ENCODE results near the gene PHF12. TPM values are rescaled to one million over a fixed set of nuclear protein-coding genes. Genes with fewer than 3 reads are reported as not detected.

Gene PHF12
- total RNA-seq, 1 donor from 2014 or later, result 56.1 TPM

- no peaks in the 10 kb centered on the region for H3K27me3 Mint-ChIP-seq (ENCODE audit: unreplicated experiment)
- H3K36me3 Mint-ChIP-seq (ENCODE audit: low read depth, unreplicated experiment), result peaks cover 13% of the 10 kb centered on the region
- peaks cover 20% of the 10 kb centered on the region for H3K4me1 Mint-ChIP-seq (ENCODE audit: unreplicated experiment)
- H3K9me3 Mint-ChIP-seq (ENCODE audit: unreplicated experiment), result no peaks in the 10 kb centered on the region
- no peak for TF ChIP-seq CTCF (IDR thresholded peaks at IDR 0.05; ENCODE audit: unreplicated experiment)
- no peak overlapping the region for H3K27ac Mint-ChIP-seq (ENCODE audit: unreplicated experiment)
- H3K4me3 Mint-ChIP-seq (ENCODE audit: unreplicated experiment), result peak overlapping the region; percentile 44
- no peak for DNase-seq (ENCODE audit: low spot score)
These were observed 87.4 kb downstream of the PHF12 start for GRCh38 chr17:28863953-28864352.

GRCh38 chr17:28862561-28862960 lies 88.8 kb downstream of the PHF12 start:
- H3K9me3 Mint-ChIP-seq (ENCODE audit: unreplicated experiment), result no peaks in the 10 kb centered on the region
- H3K27me3 Mint-ChIP-seq (ENCODE audit: unreplicated experiment), result no peaks in the 10 kb centered on the region
- H3K4me3 Mint-ChIP-seq (ENCODE audit: unreplicated experiment), result peak overlapping the region; percentile 44
- no peak for DNase-seq (ENCODE audit: low spot score)
- no peak for TF ChIP-seq CTCF (IDR thresholded peaks at IDR 0.05; ENCODE audit: unreplicated experiment)
- peaks cover 29% of the 10 kb centered on the region for H3K4me1 Mint-ChIP-seq (ENCODE audit: unreplicated experiment)
- no peak overlapping the region for H3K27ac Mint-ChIP-seq (ENCODE audit: unreplicated experiment)
- peaks cover 27% of the 10 kb centered on the region for H3K36me3 Mint-ChIP-seq (ENCODE audit: low read depth, unreplicated experiment)

- no peak for DNase-seq (ENCODE audit: low spot score)
These were observed 89.7 kb downstream of the PHF12 start for GRCh38 chr17:28861393-28862203.

GRCh38 chr17:28860363-28860808 lies 90.9 kb downstream of the PHF12 start:
- TF ChIP-seq CTCF (IDR thresholded peaks at IDR 0.05; ENCODE audit: unreplicated experiment), result no peak
- Mint-ChIP-seq H3K27me3 (ENCODE audit: unreplicated experiment) (no peaks in the 10 kb centered on the region), H3K36me3 (ENCODE audit: low read depth, unreplicated experiment) (peaks cover 27% of the 10 kb centered on the region), H3K9me3 (ENCODE audit: unreplicated experiment) (no peaks in the 10 kb centered on the region), H3K4me1 (ENCODE audit: unreplicated experiment) (peaks cover 24% of the 10 kb centered on the region), H3K27ac (ENCODE audit: unreplicated experiment) (no peak overlapping the region), H3K4me3 (ENCODE audit: unreplicated experiment) (no peak overlapping the region)
- DNase-seq (ENCODE audit: low spot score), result no peak

More at GRCh38 chr17:28861393-28862203, 89.7 kb downstream of the PHF12 start:
- TF ChIP-seq CTCF (IDR thresholded peaks at IDR 0.05; ENCODE audit: unreplicated experiment), result no peak
- peaks cover 29% of the 10 kb centered on the region for H3K4me1 Mint-ChIP-seq (ENCODE audit: unreplicated experiment)
- no peaks in the 10 kb centered on the region for H3K9me3 Mint-ChIP-seq (ENCODE audit: unreplicated experiment)
- peaks cover 27% of the 10 kb centered on the region for H3K36me3 Mint-ChIP-seq (ENCODE audit: low read depth, unreplicated experiment)
- peak overlapping the region; percentile 48 for H3K4me3 Mint-ChIP-seq (ENCODE audit: unreplicated experiment)
- no peaks in the 10 kb centered on the region for H3K27me3 Mint-ChIP-seq (ENCODE audit: unreplicated experiment)
- H3K27ac Mint-ChIP-seq (ENCODE audit: unreplicated experiment), result no peak overlapping the region

GRCh38 chr17:28858801-28859355 lies 92.4 kb downstream of the PHF12 start:
- H3K9me3 Mint-ChIP-seq (ENCODE audit: unreplicated experiment), result no peaks in the 10 kb centered on the region
- peak overlapping the region; percentile 67 for H3K4me3 Mint-ChIP-seq (ENCODE audit: unreplicated experiment)
- peaks cover 24% of the 10 kb centered on the region for H3K36me3 Mint-ChIP-seq (ENCODE audit: low read depth, unreplicated experiment)
- no peak for TF ChIP-seq CTCF (IDR thresholded peaks at IDR 0.05; ENCODE audit: unreplicated experiment)
- H3K27me3 Mint-ChIP-seq (ENCODE audit: unreplicated experiment), result no peaks in the 10 kb centered on the region
- peaks cover 23% of the 10 kb centered on the region for H3K4me1 Mint-ChIP-seq (ENCODE audit: unreplicated experiment)
- no peak overlapping the region for H3K27ac Mint-ChIP-seq (ENCODE audit: unreplicated experiment)
- no peak for DNase-seq (ENCODE audit: low spot score)

Data from endothelial cell (in vitro differentiated cells).